Measurements from ENCODE around the gene RETREG1.

GRCh38 chr5:16457451-16457850, 159.3 kb downstream of the RETREG1 start:
- TF ChIP-seq, protein P1, sequence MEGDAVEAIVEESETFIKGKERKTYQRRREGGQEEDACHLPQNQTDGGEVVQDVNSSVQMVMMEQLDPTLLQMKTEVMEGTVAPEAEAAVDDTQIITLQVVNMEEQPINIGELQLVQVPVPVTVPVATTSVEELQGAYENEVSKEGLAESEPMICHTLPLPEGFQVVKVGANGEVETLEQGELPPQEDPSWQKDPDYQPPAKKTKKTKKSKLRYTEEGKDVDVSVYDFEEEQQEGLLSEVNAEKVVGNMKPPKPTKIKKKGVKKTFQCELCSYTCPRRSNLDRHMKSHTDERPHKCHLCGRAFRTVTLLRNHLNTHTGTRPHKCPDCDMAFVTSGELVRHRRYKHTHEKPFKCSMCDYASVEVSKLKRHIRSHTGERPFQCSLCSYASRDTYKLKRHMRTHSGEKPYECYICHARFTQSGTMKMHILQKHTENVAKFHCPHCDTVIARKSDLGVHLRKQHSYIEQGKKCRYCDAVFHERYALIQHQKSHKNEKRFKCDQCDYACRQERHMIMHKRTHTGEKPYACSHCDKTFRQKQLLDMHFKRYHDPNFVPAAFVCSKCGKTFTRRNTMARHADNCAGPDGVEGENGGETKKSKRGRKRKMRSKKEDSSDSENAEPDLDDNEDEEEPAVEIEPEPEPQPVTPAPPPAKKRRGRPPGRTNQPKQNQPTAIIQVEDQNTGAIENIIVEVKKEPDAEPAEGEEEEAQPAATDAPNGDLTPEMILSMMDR (conservative IDR thresholded peaks at IDR 0.05; ENCODE audit: low read depth, low read length): 0 out of 2 replicates have a peak, but pooled peaks have one; percentile 9
- no peak for TF ChIP-seq EZH2 (IDR thresholded peaks at IDR 0.05; ENCODE audit: borderline replicate concordance, low read depth, low read length, poor library complexity, severe bottlenecking)
